Measurements from ENCODE around the gene EIF4G3. TPM values are rescaled to one million over a fixed set of nuclear protein-coding genes. Genes with fewer than 3 reads are reported as not detected.
"Not testable (repeated sequence)": the region's sequence is repeated elsewhere in the genome, so short reads cannot be mapped to it uniquely, and the experiment has no call there.

EIF4G3 gene
- total RNA-seq, 1 donor from 2014 or later, result 43.0 TPM

DNA sequence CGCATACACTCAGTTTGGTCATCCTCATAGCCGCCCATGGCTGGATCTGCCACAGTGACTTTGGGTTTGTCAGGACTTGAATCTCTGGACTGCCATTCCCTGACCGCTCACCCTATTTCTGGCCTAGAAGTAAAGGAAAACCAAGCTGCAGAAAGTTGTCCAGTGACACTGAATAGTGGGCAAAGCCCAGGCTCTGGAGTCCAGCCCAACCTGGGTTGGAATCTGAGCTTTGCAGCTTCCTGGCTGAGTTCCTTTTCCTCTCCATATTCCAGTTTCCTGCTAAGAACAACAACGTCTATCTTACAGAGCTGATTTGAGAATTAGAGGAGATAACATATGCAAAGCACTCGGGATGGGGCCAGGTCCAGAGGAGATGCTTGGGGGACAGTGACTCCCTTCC, 15.6 kb upstream of the EIF4G3 start:
- DNase-seq, result no peak
- H3K27me3 ChIP-seq (ENCODE audit: low read depth), result no peaks in the 10 kb centered on the region
- no peaks in the 10 kb centered on the region for H3K9me3 ChIP-seq

DNA sequence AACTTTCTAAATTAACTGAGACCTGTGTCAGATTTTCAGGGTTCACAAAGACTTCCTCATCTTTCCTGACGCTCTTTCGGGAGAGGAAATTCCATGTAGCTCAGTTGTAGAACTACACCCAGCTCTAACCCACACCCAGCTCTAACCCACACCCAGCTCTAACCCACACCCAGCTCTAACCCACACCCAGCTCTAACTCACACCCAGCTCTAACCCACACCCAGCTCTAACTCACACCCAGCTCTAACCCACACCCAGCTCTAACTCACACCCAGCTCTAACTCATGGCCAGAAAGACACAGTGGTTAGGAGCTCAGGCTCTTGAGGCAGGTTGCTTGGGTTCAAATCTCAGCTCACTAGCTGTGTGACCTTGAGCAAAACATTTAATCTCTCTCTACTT, 14.1 kb upstream of the EIF4G3 start:
- H3K27me3 ChIP-seq (ENCODE audit: low read depth); DNase-seq; H3K27ac ChIP-seq; H3K4me1 ChIP-seq; H3K9me3 ChIP-seq; ATAC-seq; intact Hi-C loops (cut with DNase I); H3K36me3 ChIP-seq; H3K4me3 ChIP-seq: not testable (repeated sequence)

More for the DNA sequence above, 15.6 kb upstream of the EIF4G3 start:
- intact Hi-C loops (cut with DNase I), result no loop called here
- Histone ChIP-seq H3K4me1 (no peaks in the 10 kb centered on the region), H3K36me3 (no peaks in the 10 kb centered on the region), H3K4me3 (no peak overlapping the region), H3K27ac (no peak overlapping the region)
- no peak for ATAC-seq
- TF ChIP-seq CTCF (IDR thresholded peaks at IDR 0.05), result no peak

- H3K27me3 ChIP-seq (ENCODE audit: low read depth), result no peaks in the 10 kb centered on the region
- no peak overlapping the region for H3K27ac ChIP-seq
- DNase-seq (no peak), ATAC-seq (no peak)
- no peaks in the 10 kb centered on the region for H3K4me1 ChIP-seq
- H3K36me3 ChIP-seq, result no peaks in the 10 kb centered on the region
- TF ChIP-seq CTCF (IDR thresholded peaks at IDR 0.05), result no peak
- H3K4me3 ChIP-seq, result no peak overlapping the region
- no peaks in the 10 kb centered on the region for H3K9me3 ChIP-seq
- intact Hi-C loops (cut with DNase I), result no loop called here
Measured at GRCh38 chr1:21189906-21190500, 13.3 kb upstream of the EIF4G3 start.

GRCh38 chr1:21189421-21189820, 12.7 kb upstream of the EIF4G3 start:
- no peak for DNase-seq

DNA sequence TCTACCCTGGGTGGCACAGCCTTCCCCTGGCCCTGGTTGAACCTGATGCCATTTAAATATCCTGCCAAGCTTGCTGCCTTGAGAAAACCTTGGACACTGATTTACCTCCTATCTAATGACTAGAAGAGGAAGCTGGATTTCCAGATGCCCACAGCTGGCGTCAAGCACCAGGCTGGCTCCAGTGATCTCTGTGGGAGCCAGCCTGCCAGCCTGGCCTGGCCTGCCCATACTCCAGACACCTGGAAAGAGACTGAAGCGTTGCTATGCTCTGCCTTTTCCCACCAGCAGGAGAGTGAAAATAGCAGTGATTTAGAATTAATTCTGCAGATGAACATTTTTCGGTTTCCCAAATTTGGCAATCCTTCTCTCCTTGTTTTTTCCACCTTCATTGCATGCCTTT, 11.5 kb upstream of the EIF4G3 start:
- no peak for TF ChIP-seq CTCF (IDR thresholded peaks at IDR 0.05)
- intact Hi-C loops (cut with DNase I), result no loop called here
- ATAC-seq (no peak), DNase-seq (no peak)
- H3K27ac ChIP-seq, result no peak overlapping the region
- no peaks in the 10 kb centered on the region for H3K36me3 ChIP-seq
- H3K9me3 ChIP-seq, result no peaks in the 10 kb centered on the region
- no peaks in the 10 kb centered on the region for H3K4me1 ChIP-seq
- H3K27me3 ChIP-seq (ENCODE audit: low read depth), result no peaks in the 10 kb centered on the region
- H3K4me3 ChIP-seq, result no peak overlapping the region

More at GRCh38 chr1:21189421-21189820, 12.7 kb upstream of the EIF4G3 start:
- H3K4me3 ChIP-seq, result no peak overlapping the region
- no peaks in the 10 kb centered on the region for H3K27me3 ChIP-seq (ENCODE audit: low read depth)
- no peak for ATAC-seq
- no peak overlapping the region for H3K27ac ChIP-seq
- H3K9me3 ChIP-seq, result no peaks in the 10 kb centered on the region
- no peak for TF ChIP-seq CTCF (IDR thresholded peaks at IDR 0.05)
- H3K36me3 ChIP-seq, result no peaks in the 10 kb centered on the region
- H3K4me1 ChIP-seq, result no peaks in the 10 kb centered on the region
- intact Hi-C loops (cut with DNase I), result no loop called here

- Histone ChIP-seq H3K4me3 (no peak overlapping the region), H3K27ac (no peak overlapping the region), H3K9me3 (no peaks in the 10 kb centered on the region), H3K36me3 (no peaks in the 10 kb centered on the region), H3K27me3 (ENCODE audit: low read depth) (no peaks in the 10 kb centered on the region), H3K4me1 (no peaks in the 10 kb centered on the region)
- ATAC-seq (no peak), DNase-seq (no peak)
- intact Hi-C loops (cut with DNase I), result no loop called here
- no peak for TF ChIP-seq CTCF (IDR thresholded peaks at IDR 0.05)
Measured at GRCh38 chr1:21185221-21185731, 8.6 kb upstream of the EIF4G3 start.

Data from lower lobe of right lung (tissue), 2 donors.